ENCODE results near the gene INPP4B. TPM values are rescaled to one million over a fixed set of nuclear protein-coding genes. Genes with fewer than 3 reads are reported as not detected.

INPP4B gene
- total RNA-seq, 3 donors from 2014 or later = 15.8 to 113 (median 93.4) TPM

DNA sequence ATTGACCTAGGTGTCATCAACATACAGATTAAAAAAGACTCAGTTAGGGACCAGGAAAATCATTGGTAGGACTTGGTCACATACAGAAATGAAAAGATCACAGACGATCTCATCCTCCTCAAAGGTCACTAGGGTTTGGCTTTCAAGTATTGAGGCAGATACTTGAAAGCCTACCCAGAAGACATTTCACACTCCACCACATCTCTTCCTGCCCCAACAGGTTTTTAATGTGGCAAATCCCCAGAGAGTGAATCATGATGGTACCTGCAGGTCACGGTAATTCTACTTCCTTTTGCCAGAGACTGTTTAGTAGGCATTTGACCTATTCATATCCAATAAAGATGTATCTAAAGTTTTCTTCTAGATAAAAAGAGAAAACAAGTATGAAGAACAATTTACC is 44.1 kb downstream of the INPP4B start:
- intact Hi-C loops (cut with DNase I; ENCODE audit: low total_unique reads) = no loop called here
- Histone ChIP-seq H3K4me1 (no peaks in the 10 kb centered on the region), H3K36me3 (no peaks in the 10 kb centered on the region)

DNA sequence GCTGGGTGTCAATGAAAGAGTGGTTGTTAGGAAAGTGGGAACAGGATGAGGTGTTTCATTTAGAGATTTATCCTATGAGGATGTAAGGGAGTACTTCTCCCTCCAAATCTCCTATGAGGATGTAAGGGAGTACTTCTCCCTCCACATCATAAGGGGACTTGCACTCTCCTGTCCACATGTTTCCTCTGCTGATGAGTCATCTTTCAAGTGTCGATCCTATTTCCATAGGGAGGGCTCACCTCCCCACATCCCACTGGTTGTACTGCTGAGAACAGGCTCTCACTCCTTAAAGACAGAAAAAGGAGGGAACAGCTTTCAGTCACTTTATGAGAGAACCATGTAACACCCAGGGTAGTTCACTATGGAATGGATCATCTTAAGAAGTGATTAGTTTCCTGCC is 65.0 kb downstream of the INPP4B start:
- no peak for DNase-seq (ENCODE audit: low spot score in 2 of 2)
- no peaks in the 10 kb centered on the region for H3K4me1 ChIP-seq
- H3K36me3 ChIP-seq = no peaks in the 10 kb centered on the region
- H3K4me3 ChIP-seq = no peak overlapping the region
- TF ChIP-seq POLR2A (IDR thresholded peaks at IDR 0.05) (no peak), POLR2AphosphoS5 (IDR thresholded peaks at IDR 0.05) (no peak)
- TF ChIP-seq, protein P1, sequence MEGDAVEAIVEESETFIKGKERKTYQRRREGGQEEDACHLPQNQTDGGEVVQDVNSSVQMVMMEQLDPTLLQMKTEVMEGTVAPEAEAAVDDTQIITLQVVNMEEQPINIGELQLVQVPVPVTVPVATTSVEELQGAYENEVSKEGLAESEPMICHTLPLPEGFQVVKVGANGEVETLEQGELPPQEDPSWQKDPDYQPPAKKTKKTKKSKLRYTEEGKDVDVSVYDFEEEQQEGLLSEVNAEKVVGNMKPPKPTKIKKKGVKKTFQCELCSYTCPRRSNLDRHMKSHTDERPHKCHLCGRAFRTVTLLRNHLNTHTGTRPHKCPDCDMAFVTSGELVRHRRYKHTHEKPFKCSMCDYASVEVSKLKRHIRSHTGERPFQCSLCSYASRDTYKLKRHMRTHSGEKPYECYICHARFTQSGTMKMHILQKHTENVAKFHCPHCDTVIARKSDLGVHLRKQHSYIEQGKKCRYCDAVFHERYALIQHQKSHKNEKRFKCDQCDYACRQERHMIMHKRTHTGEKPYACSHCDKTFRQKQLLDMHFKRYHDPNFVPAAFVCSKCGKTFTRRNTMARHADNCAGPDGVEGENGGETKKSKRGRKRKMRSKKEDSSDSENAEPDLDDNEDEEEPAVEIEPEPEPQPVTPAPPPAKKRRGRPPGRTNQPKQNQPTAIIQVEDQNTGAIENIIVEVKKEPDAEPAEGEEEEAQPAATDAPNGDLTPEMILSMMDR (IDR thresholded peaks at IDR 0.05) = no peak
- intact Hi-C loops (cut with DNase I; ENCODE audit: low total_unique reads) = no loop called here
- H3K9me3 ChIP-seq = no peaks in the 10 kb centered on the region
- no peak overlapping the region for H3K27ac ChIP-seq
- H3K27me3 ChIP-seq = no peaks in the 10 kb centered on the region

More for the DNA sequence above, 44.1 kb downstream of the INPP4B start:
- TF ChIP-seq POLR2AphosphoS5 (IDR thresholded peaks at IDR 0.05) (no peak), POLR2A (IDR thresholded peaks at IDR 0.05) (no peak)
- TF ChIP-seq, protein P1 (IDR thresholded peaks at IDR 0.05) = no peak
- H3K4me3 ChIP-seq = no peak overlapping the region
- no peaks in the 10 kb centered on the region for H3K27me3 ChIP-seq
- no peaks in the 10 kb centered on the region for H3K9me3 ChIP-seq
- no peak for DNase-seq (ENCODE audit: low spot score in 2 of 2)
- no peak overlapping the region for H3K27ac ChIP-seq

DNA sequence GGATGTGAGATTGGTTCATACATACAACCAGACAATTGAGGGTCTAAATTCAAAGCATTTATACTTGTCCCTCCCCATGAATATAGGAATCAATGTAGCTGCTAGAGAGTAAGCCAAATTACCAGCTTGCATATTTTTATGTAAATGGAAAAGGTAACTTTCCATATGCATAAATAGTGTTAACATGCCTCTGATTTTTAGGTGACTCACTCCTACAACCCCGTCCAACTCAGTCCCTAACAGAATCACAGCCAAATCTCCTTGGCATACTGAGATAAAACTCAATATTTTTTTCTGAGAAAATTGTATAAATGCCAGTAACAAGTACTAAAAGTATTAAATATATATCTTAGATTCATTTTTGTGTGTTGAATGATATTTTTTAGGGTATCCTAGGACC is 67.2 kb downstream of the INPP4B start:
- no peaks in the 10 kb centered on the region for H3K9me3 ChIP-seq
- no peak for DNase-seq (ENCODE audit: low spot score in 2 of 2)
- intact Hi-C loops (cut with DNase I; ENCODE audit: low total_unique reads) = no loop called here
- no peaks in the 10 kb centered on the region for H3K36me3 ChIP-seq
- no peaks in the 10 kb centered on the region for H3K27me3 ChIP-seq
- H3K4me1 ChIP-seq = no peaks in the 10 kb centered on the region
- no peak overlapping the region for H3K4me3 ChIP-seq
- TF ChIP-seq POLR2A (IDR thresholded peaks at IDR 0.05) (no peak), POLR2AphosphoS5 (IDR thresholded peaks at IDR 0.05) (no peak)
- TF ChIP-seq, protein P1 (IDR thresholded peaks at IDR 0.05) = no peak
- H3K27ac ChIP-seq = no peak overlapping the region

DNA sequence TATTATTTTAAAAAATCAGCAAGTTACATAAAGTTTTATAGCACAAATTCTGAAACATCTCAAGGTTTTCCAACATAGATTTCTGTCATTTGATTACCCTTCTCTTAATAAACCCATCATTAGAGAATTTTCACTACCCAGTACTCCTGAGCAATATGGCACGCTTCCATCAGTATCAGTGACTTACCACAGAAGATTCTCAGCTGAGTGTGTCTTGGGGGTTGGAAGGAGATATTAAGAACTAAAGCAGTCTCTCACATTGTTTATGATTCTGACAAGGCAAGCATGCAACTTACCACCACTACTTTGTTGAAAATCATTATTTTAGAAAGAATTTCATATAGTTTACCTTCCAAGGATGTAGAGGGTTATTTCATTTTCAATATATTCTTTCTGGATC is 67.7 kb downstream of the INPP4B start:
- TF ChIP-seq, protein P1 (IDR thresholded peaks at IDR 0.05) = no peak
- TF ChIP-seq POLR2AphosphoS5 (IDR thresholded peaks at IDR 0.05) (no peak), POLR2A (IDR thresholded peaks at IDR 0.05) (no peak)
- DNase-seq (ENCODE audit: low spot score in 2 of 2) = no peak
- Histone ChIP-seq H3K4me3 (no peak overlapping the region), H3K9me3 (no peaks in the 10 kb centered on the region), H3K4me1 (no peaks in the 10 kb centered on the region), H3K36me3 (no peaks in the 10 kb centered on the region), H3K27ac (no peak overlapping the region), H3K27me3 (no peaks in the 10 kb centered on the region)
- intact Hi-C loops (cut with DNase I; ENCODE audit: low total_unique reads) = no loop called here

DNA sequence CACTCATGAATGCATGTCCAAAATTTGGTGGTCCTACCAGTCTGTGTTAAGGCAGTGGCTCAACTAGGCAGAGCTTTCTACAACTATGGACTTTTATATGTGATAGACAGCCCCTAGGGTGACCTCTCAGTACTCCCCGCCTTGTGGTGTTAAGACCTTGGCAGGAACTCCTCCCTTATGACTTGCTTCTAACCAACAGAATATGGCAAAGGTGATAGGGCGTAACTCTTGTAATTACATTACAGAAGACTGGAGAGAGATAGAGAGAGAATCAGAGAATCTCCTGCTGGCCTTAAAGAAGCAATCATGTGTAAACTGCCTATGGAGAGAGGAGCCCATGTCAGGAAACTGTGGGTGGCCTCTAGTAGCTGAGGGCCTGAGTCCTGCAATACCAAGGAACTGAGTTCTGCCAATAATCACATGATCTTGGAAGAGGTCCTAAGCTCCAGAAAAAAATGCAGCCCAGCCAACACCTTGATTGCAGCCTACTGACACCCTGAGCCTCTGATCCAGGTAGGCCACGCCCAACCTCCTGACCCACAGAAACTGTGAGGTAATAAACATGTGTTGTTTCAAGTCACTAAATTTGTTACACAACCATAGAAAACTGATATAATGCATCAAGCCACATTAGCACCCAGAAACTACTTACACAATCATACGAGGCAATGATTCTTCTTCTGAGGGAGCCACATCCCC is 68.9 kb downstream of the INPP4B start:
- no peak overlapping the region for H3K4me3 ChIP-seq
- no peaks in the 10 kb centered on the region for H3K36me3 ChIP-seq
- no peaks in the 10 kb centered on the region for H3K27me3 ChIP-seq
- DNase-seq (ENCODE audit: low spot score in 2 of 2) = no peak
- H3K4me1 ChIP-seq = no peaks in the 10 kb centered on the region
- TF ChIP-seq POLR2A (IDR thresholded peaks at IDR 0.05) = no peak
- TF ChIP-seq, protein P1 (IDR thresholded peaks at IDR 0.05) = no peak
- no peak for TF ChIP-seq POLR2AphosphoS5 (IDR thresholded peaks at IDR 0.05)
- intact Hi-C loops (cut with DNase I; ENCODE audit: low total_unique reads) = no loop called here
- H3K9me3 ChIP-seq = no peaks in the 10 kb centered on the region
- no peak overlapping the region for H3K27ac ChIP-seq

All from breast epithelium (tissue), 4 donors.